Measurements from ENCODE around the gene KMO. TPM values are rescaled to one million over a fixed set of nuclear protein-coding genes. Genes with fewer than 3 reads are reported as not detected.

Gene KMO
- total RNA-seq, 2 donors from 2014 or later: 0.63 to 0.81 TPM

DNA sequence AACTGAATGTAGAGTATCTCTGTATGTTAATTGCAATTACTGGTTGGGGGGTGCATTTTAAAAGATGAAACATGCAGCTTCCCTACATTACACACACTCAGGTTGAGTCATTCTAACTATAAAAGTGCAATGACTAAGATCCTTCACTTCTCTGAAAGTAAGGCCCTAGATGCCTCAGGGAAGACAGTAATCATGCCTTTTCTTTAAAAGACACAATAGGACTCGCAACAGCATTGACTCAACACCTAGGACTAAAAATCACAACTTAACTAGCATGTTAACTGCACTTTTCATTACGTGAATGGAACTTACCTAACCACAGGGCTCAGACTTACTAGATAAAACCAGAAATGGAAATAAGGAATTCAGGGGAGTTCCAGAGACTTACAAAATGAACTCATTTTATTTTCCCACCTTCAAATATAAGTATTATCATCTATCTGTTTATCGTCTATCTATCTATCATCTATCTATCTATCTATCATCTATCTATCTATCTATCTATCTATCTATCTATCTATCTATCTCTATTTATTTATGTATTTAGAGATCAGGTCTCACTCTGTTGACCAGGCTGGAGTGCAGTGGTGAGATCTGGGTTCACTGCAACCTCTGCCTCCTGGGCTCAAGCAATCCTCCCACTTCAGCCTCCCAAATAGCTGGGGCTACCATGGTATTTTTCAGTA, 60.2 kb downstream of the KMO start:
- H3K36me3 ChIP-seq: no peaks in the 10 kb centered on the region
- no peaks in the 10 kb centered on the region for H3K27me3 ChIP-seq (replicated peaks; ENCODE audit: insufficient read depth)
- no peaks in the 10 kb centered on the region for H3K9me3 ChIP-seq
- ATAC-seq (ENCODE audit: insufficient number of reproducible peaks, low FRiP score, low read depth) (no peak), DNase-seq (ENCODE audit: low spot score) (no peak)
- no peaks in the 10 kb centered on the region for H3K4me1 ChIP-seq (ENCODE audit: control insufficient read depth in 1 of 2, low read depth in 2 of 2)
- no peak overlapping the region for H3K4me3 ChIP-seq
- no peak overlapping the region for H3K27ac ChIP-seq
- TF ChIP-seq, protein P1, sequence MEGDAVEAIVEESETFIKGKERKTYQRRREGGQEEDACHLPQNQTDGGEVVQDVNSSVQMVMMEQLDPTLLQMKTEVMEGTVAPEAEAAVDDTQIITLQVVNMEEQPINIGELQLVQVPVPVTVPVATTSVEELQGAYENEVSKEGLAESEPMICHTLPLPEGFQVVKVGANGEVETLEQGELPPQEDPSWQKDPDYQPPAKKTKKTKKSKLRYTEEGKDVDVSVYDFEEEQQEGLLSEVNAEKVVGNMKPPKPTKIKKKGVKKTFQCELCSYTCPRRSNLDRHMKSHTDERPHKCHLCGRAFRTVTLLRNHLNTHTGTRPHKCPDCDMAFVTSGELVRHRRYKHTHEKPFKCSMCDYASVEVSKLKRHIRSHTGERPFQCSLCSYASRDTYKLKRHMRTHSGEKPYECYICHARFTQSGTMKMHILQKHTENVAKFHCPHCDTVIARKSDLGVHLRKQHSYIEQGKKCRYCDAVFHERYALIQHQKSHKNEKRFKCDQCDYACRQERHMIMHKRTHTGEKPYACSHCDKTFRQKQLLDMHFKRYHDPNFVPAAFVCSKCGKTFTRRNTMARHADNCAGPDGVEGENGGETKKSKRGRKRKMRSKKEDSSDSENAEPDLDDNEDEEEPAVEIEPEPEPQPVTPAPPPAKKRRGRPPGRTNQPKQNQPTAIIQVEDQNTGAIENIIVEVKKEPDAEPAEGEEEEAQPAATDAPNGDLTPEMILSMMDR (IDR thresholded peaks at IDR 0.05): no peak

DNA sequence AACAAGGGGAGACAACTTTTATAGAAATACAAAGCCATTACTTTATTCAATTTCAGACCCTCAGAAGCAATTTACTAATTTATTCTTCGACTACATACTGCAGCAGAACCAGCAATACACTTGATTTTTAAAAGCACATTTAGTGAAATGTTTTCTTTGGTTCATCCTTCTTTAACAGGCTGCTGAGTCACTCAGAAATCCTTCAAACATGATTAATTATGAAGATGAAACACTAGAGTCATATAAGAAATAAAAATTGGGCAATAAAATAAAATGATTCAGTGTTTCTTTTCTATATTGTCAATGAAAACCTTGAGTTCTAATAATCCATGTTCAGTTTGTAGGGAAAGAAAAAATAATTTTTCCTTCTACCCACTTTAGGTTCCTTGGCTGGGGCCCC, 61.0 kb downstream of the KMO start:
- Histone ChIP-seq H3K36me3 (no peaks in the 10 kb centered on the region), H3K9me3 (no peaks in the 10 kb centered on the region), H3K4me3 (no peak overlapping the region), H3K4me1 (ENCODE audit: control insufficient read depth in 1 of 2, low read depth in 2 of 2) (no peaks in the 10 kb centered on the region), H3K27me3 (replicated peaks; ENCODE audit: insufficient read depth) (no peaks in the 10 kb centered on the region), H3K27ac (no peak overlapping the region)
- DNase-seq (ENCODE audit: low spot score): no peak
- no peak for ATAC-seq (ENCODE audit: insufficient number of reproducible peaks, low FRiP score, low read depth)
- TF ChIP-seq, protein P1 (IDR thresholded peaks at IDR 0.05): no peak

GRCh38 chr1:241596633-241597032, 64.5 kb downstream of the KMO start:
- TF ChIP-seq, protein P1 (IDR thresholded peaks at IDR 0.05): no peak
- no peaks in the 10 kb centered on the region for H3K27me3 ChIP-seq (replicated peaks; ENCODE audit: insufficient read depth)
- DNase-seq (ENCODE audit: low spot score): no peak
- no peaks in the 10 kb centered on the region for H3K4me1 ChIP-seq (ENCODE audit: control insufficient read depth in 1 of 2, low read depth in 2 of 2)
- ATAC-seq (ENCODE audit: insufficient number of reproducible peaks, low FRiP score, low read depth): no peak
- no peak overlapping the region for H3K4me3 ChIP-seq
- H3K9me3 ChIP-seq: no peaks in the 10 kb centered on the region
- no peaks in the 10 kb centered on the region for H3K36me3 ChIP-seq
- no peak overlapping the region for H3K27ac ChIP-seq

GRCh38 chr1:241598249-241598648, 66.1 kb downstream of the KMO start:
- Histone ChIP-seq H3K36me3 (no peaks in the 10 kb centered on the region), H3K9me3 (no peaks in the 10 kb centered on the region), H3K4me1 (ENCODE audit: control insufficient read depth in 1 of 2, low read depth in 2 of 2) (peaks cover under 1 to 3% of the 10 kb centered on the region in 2 donors), H3K27me3 (replicated peaks; ENCODE audit: insufficient read depth) (no peaks in the 10 kb centered on the region), H3K4me3 (no peak overlapping the region), H3K27ac (no peak overlapping the region)
- DNase-seq (ENCODE audit: low spot score) (no peak), ATAC-seq (ENCODE audit: insufficient number of reproducible peaks, low FRiP score, low read depth) (no peak)
- TF ChIP-seq, protein P1 (IDR thresholded peaks at IDR 0.05): no peak

DNA sequence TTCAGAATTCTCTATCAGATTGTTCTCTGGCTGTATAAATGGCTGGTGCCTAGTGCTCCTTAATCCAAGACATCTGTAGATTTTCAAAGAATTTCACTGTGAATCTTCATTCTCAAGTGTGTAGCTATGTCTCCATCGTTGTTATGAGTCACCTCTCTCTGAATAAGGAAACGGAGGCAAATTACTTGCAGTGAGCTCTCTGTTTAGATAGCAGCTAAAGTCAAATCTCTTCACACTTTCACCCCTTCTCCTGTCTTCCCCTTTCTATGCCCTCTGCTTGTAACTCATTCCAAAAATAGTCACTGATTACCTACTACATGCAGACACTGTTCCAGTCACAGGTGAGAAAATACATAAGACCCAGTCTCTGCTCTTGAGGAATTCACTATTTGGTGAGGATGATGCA, 68.3 kb downstream of the KMO start:
- TF ChIP-seq, protein P1 (IDR thresholded peaks at IDR 0.05): no peak
- no peak overlapping the region for H3K4me3 ChIP-seq
- ATAC-seq (ENCODE audit: insufficient number of reproducible peaks, low FRiP score, low read depth): no peak
- DNase-seq (ENCODE audit: low spot score): no peak
- H3K4me1 ChIP-seq (ENCODE audit: control insufficient read depth in 1 of 2, low read depth in 2 of 2): peaks cover 6 to 14% of the 10 kb centered on the region in 2 donors
- H3K27me3 ChIP-seq (replicated peaks; ENCODE audit: insufficient read depth): no peaks in the 10 kb centered on the region
- no peaks in the 10 kb centered on the region for H3K9me3 ChIP-seq
- no peak overlapping the region for H3K27ac ChIP-seq
- H3K36me3 ChIP-seq: no peaks in the 10 kb centered on the region
